ENCODE data around the gene PHKG2.

- TF ChIP-seq, protein P1, sequence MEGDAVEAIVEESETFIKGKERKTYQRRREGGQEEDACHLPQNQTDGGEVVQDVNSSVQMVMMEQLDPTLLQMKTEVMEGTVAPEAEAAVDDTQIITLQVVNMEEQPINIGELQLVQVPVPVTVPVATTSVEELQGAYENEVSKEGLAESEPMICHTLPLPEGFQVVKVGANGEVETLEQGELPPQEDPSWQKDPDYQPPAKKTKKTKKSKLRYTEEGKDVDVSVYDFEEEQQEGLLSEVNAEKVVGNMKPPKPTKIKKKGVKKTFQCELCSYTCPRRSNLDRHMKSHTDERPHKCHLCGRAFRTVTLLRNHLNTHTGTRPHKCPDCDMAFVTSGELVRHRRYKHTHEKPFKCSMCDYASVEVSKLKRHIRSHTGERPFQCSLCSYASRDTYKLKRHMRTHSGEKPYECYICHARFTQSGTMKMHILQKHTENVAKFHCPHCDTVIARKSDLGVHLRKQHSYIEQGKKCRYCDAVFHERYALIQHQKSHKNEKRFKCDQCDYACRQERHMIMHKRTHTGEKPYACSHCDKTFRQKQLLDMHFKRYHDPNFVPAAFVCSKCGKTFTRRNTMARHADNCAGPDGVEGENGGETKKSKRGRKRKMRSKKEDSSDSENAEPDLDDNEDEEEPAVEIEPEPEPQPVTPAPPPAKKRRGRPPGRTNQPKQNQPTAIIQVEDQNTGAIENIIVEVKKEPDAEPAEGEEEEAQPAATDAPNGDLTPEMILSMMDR (optimal IDR thresholded peaks at IDR 0.05 in 1 of 3, IDR thresholded peaks at IDR 0.05 in 1 of 3, conservative IDR thresholded peaks at IDR 0.05 in 1 of 3; ENCODE audit: extremely low read depth in 1 of 3, insufficient read depth in 2 of 3, low read length in 3 of 3): no peak
- no peak for TF ChIP-seq EZH2 (IDR thresholded peaks at IDR 0.05; ENCODE audit: low read length)
These were observed 18.1 kb downstream of the PHKG2 start for GRCh38 chr16:30766206-30766932.

Data from keratinocyte (primary cell).